Tongue (tissue), 2 donors: ENCODE results near the gene TRIM25. TPM values are rescaled to one million over a fixed set of nuclear protein-coding genes. Genes with fewer than 3 reads are reported as not detected.

ENCODE experiments used
- DNase-seq: peaks from one replicate; pipeline ENCODE4 v3.0.0-alpha.2; 2015
- total RNA-seq: library from RNA; depleted of rRNA; stranded (reverse); fragments of >200 nt; gene quantifications from one replicate; pipeline ENCODE4 v1.2.3, GENCODE V29; 2014

TRIM25 gene
- total RNA-seq, 1 donor from 2014 or later, result 22.1 TPM

DNA sequence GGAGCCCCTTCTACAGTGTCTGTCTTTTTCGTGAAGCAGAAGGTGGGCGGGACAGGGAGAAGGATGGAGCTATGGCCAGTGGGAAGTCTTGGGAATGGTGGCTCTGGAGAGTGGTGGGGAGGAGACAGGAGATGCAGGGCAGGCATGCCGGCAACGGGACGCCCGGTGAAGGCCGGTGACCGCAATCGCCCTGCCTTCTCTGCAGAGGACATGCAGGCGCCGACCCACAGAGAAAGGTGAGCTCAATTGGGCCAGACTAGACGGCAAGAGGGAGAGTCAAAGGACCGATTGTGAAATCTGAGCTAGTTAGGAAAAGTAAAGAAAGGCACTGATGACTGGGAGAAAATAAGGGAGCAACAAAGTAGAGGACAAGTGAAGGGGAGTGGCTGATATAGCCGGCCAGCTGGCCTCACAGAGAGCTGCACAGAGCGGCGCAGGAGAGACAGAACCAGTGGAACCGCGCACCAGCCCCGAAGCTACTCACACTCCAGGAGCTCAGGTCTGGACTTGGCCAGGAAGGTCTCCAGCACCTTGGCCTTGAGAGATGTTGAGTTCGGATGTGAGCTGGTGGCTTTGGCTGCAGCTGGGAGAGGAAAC, 18.9 kb downstream of the TRIM25 start:
- no peak for DNase-seq

DNA sequence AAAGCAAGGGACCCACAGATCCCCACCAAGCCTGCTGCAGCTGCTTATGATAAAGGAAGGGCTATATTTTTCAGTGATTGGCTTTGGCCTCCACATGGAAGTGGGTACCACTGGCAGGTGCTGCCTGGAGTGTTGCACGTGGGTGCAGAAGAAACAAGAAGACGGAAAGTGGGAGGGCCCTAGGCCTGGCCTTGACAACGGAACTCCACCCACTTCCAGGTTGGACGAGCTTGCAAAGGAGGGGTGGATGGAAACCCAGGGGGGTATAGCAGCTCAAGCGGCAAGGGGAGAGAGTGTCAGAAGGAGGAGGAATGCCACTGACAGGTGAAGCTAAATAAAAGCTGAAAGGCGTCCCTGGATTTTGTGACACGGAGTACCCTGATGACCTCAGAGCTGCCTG, 20.3 kb downstream of the TRIM25 start:
- no peak for DNase-seq

DNA sequence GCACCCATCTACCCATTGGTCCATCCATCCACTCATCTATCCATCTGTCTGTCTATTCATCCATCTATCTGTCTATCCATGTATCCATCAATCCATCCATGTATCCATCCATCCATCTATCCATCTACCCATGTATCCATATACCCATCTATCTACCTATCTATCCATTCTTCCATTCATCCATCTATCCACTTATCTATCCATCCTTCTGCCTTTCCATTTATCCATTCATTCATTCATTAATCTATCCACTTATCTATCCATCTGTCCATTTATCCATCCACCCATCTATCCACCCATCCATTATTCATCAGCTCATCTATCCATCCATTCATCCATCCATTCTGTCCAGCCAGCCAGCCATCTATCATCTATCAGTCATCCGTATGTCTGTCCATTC, 21.5 kb downstream of the TRIM25 start:
- DNase-seq, result no peak

DNA sequence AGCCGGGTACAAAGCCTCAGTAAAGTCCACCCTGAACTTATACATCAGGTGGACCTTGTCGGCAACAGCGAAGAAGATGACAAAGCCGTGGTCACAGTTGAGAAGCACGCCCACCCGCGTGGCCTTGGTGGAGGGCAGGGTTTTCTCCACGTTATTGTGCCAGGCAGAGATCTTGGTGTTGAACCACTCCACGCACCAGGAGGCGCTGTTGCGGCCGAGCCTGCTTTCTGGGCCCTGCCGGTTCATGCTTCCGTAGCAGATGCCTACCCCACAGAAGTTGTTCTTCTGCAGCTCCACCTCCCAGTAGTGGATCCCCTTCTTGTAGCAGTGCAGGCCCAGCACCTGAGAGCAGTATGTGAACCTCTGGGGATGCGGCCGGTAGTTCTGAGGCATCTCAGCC, 22.1 kb downstream of the TRIM25 start:
- DNase-seq, result no peak

DNA sequence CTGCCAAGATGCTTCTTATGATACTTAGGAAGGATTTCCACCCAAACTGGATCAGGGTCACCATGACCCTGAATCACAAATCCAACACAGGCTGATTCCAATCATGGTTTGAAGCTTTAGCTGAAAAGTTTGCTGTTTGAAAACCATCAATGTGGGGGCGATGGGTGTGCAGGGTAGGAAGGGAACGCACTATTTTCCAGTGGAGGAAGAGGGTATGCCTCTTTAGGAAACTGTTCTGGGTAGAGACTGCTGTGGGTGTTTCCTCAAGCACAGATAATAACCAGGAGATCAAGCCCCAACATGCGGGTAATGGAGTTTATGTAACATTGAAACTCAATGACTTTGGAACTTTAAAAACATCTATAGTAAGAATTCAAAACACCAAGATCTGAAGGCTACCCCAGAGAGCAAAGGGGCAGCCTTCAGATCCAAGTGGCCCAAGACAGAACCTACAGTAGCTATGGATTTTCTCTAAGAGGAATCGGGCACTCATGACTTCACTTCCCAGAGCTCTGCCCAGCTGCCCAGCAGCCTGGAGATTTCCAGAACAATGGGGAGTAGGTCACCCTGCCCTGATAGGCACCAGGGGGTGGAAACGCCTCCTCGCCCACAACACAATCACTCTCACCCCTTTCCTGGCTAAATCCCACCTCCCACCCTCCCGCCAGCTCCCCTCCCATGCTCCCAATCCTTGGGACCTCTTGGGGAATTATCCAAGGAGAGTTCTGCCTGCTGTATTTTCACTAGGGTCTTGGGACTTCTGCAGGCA, 22.8 kb downstream of the TRIM25 start:
- no peak for DNase-seq

DNA sequence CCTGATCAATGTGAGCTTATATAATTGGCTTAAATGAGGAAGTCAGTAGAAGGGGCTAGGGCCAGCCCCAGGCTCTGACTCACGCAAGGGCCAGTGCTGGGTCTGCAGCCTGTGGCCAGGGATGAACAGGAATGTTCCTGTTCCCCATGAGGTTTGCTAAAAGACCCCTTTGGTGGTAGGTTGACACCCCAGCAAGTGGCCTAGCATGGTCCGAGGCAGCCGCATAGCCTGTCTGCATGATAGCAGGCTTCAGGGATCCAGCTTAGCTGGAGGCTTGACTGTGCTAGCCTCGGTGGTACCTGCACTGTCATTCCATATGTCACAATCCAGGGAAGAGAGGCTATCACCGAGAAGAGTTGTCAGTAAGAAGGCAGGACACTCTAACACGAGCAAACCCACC, 23.5 kb downstream of the TRIM25 start:
- DNase-seq, result no peak

DNA sequence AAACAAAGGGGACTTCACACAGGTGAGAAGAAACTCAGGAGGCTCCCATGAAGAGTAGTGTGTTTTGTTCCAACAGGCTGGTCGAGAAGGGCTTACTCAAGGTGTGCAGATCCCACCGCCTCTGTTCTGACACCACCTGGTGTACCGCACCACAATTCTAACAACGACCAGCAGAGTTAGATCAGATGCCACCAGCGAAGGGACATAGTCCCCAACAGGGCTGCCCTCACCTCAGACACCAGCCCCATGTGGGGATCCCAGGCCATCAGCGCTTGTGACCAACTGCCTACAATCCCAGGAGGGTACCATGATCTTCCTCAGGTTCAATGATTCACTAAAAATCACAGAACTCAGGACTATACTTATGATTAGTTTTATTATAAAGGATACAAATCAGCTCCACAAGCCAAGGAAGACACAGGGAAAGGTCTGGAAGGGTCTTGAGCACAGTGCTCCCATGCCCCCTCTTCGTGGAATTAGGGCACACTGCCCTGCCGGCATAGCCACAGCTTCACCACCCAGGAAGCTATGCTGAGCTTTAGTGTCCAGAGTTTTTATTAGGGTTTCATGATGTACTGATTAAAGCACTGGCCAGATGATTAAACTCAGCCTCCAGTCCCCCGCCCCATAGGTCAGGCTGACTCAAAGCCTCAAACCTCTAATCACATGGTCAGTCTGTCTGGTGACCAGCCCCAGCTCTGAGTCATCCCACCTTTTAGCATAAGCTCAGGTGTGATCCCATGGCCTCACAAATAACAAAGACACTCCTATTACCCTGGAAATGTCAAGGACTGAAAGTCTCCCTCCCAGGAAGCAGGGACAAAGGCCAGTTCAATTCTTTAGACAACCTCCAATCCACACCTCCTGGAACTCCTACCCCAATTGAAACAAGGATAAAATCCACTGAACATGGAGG, 26.0 kb downstream of the TRIM25 start:
- DNase-seq, result no peak

DNA sequence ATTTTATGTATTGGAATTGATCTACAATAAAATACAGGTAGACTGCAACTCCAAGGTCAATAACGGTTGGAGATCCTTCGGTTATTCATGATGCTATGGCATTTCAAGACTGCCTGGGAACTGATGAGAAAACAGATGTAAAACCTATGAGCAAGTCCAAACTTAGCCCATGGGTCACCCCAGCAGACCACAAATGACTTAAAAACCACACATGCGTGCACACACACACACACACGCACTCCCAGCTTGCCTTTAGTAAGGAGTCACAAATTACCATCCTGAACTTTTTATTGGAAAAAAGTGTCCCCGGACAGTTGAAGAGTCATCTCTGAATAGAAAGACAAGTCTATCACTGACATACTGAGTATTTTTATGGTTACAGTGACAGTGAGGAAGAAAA, 26.7 kb downstream of the TRIM25 start:
- no peak for DNase-seq

DNA sequence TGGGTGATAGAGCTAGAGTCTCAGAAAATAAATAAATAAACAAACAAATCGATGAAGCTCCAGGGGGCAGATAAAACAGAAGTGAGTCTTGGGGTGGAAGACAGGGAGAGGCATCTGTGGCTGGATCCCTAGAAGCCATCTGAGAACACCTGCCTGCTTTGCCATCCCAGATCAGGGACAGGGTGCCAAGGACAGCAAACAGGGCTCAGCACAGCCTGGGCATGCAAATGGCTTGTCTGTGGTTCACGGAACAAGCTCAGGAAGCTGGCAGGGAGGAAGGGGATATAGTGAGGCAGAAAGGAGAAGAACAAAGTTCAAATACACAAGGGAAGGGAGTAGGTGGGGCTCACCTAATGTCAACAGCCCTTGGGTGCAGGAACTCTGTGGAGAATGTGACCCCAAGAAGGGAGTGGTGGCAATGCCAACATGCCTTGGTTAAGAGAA, 27.5 kb downstream of the TRIM25 start:
- DNase-seq, result no peak

DNA sequence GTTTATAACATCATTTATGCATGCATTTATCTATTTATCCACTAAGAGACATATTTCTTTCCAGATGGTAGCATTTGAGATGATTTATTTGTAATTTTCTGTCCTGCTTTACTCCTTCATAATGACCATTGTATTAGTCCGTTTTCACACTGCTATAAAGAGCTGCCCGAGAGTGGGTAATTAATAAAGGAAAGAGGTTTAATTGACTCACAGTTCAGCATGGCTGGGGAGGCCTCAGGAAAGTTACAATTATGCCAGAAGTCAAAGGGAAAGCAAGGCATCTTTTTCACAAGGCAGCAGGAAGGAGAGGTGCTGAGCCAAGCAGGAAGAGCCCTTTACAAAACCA, 28.6 kb downstream of the TRIM25 start:
- no peak for DNase-seq

DNA sequence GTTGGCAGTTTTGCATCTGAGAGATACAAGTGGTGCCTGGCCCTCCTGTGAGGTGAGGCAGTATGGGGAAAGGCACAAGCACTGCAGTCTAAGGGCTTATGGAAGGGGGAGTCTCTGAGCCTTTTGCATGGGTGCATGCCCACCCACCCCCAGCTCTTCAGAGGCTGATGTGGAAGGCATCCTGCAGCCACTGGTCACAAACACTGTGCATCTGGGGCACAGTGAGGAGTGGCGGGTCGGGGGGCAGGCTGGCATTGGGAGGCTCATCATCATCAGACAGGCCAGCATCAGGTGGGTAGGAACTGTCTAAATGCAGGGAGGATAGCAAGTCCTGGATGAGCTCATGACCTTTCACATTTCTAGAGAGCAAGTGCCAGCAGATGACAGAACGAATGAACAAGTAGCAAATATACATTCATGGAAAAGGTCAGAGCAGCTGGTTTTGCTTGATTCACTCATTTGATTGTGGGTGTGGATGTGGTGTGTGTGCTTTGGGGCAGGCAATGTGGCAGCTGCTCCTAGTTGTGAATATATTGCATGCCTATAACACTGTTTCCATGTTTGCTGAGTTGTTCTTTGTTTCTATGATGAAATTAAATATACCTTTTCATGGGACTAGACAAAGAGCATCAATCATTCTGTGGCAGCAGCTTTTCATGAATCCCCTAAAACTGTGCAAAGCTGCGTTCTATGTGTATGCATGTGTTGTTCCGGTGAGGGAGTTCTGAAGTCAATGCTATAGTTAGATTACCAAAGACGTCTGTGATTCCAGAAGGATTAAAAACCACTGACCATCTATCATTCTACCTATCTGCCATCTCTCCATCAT, 29.2 kb downstream of the TRIM25 start:
- no peak for DNase-seq

DNA sequence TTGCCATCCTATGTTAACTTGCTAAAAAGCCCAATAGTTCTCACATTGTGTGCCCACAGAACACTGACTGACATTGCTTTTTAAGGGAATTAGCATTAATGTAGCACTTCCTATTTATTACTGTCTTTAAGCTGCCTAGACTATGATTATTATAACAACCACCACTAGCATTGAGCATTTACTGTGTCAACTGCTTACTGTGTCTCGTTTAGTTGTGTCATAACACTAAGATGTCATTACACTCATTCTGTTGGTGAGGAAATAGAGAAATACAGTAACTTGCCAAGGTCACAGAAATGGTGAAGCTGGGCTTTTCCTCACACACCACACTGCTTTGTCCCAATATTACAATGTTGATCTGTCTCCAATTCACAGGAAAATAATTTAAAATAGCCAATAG, 30.2 kb downstream of the TRIM25 start:
- DNase-seq, result no peak

DNA sequence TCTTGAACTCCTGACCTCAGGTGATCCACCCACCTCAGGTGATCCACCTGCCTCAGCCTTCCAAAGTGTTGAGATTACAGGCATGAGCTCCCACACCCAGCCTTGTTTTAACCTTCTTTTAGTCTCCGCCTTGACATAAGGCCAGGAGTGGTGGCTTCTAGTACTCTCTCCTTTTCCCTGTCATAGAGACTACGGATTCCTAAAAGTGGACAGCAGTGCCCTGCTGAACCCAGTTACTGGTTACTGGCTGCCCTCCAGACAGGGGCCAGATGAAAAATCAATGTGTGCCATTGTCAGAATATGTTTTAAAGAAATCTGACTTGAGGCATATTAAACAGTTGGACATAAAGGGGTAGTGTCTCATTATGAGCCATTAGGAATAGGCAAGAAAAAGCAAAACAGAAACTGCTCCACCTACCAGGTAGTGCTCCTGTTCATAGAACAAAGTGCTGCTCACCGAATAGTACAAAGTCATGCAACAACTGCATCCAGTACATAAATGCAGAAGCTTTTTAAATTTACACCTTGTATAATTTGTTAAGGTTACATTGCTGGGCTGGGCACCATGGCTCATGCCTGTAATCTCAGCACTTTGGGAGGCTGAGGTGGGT, 32.1 kb downstream of the TRIM25 start:
- DNase-seq, result no peak

DNA sequence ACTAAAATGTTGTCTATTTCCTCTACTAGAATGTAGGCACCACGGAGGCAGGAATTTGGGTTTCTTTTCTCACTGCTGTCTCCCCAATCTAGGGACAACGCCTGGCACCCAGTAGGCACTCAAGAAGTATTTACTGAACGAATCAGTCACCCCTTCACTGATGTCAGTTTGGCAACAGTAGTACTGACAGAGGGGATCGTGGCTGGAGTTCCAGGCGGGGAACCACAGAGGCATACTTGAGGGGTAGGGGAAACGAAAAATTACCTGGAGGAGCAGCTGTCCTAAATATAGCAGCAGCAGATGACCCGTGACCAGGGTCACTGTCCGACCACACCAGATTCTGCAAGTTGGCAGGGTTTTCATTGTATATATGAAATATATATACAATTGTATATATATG, 33.3 kb downstream of the TRIM25 start:
- DNase-seq, result no peak

DNA sequence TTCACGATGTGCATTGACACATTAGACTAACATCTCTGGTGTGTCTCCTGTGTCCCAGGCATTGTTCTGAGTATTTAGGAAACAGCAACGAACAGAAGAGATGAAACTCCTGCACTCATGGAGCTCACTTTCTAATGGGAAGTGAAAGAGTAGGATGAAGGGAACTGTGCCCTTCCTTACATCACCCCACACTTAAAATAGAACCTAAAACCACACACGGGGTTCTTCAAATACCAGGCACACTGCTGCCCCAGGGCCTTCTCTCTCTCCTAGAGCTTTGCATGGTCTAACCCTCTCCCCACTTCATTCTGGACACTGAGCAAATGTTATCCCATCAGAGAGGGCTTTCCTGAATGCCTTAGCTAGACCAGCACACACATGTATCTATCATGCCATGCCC, 33.7 kb downstream of the TRIM25 start:
- DNase-seq, result no peak

DNA sequence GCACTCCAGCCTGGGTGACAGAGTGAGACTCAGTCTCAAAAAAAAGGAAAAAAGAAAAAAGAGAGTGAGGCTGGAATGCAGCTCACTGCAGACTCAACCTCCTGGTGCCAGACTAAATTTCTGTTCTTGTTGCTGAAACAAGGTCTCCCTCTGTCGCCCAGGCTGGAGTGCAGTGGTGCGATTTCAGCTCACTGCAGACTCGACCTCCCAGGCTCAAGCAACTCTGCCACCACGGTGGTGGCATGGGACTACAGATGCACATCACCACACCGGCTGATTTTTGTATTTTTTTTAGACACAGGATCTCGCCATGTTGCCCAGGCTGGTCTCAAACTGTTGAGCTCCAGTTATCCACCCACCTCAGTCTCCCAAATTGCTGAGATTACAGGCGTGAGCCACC, 34.6 kb downstream of the TRIM25 start:
- DNase-seq, result no peak

DNA sequence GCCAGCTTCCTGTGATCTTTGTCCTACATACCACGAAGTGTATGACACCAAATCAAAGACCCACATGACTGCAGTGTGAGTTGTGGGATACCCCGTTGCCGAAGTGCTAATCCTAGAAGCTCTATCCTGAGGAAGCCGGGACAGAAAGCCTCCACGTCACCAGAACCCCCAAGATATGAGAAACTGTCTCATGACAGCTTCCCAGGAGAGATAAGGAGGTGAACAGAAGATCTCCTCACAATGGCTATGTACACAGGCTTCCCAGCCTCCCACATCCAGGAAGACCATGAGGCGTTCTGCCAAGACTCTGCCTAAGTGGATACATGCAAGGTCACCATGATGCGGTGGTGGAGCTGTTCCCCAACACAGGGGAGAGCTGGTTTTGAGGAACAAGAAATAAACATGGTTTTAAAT, 37.1 kb downstream of the TRIM25 start:
- no peak for DNase-seq

DNA sequence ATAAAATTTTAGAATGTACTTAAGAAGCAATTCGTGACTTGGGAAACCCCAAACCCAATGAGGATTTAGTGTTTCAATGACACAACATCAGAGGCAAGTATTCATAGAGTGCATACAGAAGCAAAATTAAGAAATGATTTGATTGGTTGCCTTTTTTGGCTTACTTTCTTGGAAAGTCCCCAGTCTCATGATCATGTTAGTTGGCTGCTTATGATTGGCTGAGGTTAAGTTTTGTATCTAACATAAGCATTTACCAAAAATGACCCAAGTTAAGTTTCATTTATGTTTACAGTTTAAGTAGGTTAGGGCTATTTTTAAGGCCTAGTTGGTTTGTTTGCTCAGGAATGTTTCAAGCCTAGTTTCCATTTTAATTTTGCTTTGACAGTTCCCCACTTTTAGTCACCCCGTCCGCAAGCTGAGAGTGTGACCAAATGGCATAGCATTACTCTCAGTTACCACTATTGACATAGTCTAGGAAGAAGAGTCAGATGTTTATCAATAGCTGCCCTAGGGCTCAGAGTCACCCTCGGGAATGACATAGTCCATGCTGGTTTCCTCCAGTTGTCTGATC, 43.7 kb downstream of the TRIM25 start:
- DNase-seq, result no peak

DNA sequence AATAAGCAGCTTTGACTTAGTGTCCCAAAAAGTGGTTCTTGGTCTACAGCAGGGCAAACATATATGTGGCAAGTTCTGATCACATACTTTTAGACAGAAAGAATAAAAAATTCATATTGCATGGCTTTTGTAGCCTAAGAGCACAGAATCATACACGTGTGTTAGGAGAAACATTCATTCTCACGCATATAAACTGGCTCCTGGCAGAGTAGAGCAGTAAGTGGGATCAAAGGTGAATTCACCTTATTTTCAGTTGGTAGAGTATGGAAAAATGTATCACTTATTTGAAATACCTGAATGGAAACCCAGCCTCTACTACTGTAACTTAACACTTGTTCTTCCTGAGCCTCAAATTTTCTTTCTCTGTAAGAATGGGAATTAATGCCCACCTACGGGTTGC, 45.1 kb downstream of the TRIM25 start:
- DNase-seq, result no peak

DNA sequence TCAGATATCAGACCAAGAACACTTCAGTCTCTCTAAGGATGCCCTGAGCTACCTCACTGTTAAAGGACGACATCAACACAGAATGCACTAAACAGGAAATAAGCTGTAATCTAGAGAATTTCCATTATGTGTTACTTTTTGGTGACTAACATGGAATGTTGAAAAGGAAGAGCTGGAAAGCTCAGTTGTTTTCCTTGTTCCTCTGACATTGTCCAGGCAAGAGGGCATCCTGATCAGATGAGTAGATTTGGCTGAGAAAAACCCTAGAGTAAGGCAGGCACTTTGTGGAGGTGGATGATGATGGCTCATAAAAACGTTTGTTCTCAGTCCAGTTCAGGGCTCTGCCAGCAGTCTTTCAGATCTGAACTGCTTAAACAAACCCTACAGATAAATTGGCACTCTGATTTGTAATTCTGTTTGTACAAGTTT, 45.9 kb downstream of the TRIM25 start:
- no peak for DNase-seq

DNA sequence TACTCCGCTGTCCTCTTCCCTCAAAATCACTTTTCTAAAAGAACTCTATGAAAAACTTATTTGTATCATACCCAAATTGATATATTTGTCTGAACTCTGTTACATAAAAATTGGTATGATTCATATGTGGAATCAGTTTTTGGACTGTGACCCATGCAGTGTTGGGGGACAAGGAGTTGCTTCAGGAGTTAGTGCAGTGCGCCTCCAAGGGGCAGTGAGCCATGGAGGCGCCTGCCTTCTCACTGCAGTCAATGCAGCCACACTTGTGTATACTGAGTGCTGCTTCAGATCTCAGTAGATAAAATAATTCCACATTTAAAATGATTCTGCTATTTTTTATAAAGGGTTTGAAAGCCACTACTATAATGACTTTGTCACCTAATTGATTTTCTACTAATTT, 47.4 kb downstream of the TRIM25 start:
- no peak for DNase-seq

DNA sequence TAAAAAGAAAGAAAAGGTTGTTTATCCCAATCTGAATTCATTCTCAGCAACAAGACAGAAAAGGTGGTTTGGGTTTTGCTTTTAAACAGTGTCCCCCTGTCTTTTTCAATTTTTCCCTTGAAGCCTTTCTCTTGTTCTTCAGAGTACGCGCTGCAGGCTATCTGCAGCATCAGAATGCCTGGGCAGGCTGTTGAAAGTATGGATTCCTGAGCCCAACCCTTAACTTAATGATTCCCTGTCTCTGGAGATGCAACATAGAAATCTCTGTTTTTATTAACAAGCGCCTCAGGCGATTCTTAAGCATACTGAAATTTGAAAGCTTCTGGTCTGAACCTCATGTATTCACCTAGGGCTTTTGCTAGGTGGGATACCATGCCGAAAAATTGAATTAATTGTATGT, 47.8 kb downstream of the TRIM25 start:
- DNase-seq, result no peak
